KMS-11 (cell line): Measurements from ENCODE around the gene RSPO1.

ENCODE experiments used
- H2AFZ ChIP-seq: fragments of 200-600 bp; sonication (generic); 2 replicates; pipeline ENCODE4 v1.6.1; 2016; ENCODE audit warnings: antibody characterized with exemption, mixed run types, low read depth
- H3K27ac ChIP-seq: fragments of 200-600 bp; sonication (generic); 2 replicates; pipeline ENCODE4 v1.6.1; 2016; ENCODE audit warnings: mild to moderate bottlenecking, mixed run types
- H3K27me3 ChIP-seq: fragments of 200-600 bp; sonication (generic); 2 replicates; pipeline ENCODE4 v1.6.1; 2017; ENCODE audit warnings: mild to moderate bottlenecking, low read depth, mixed run types, moderate library complexity; ENCODE audit not compliant: insufficient read depth
- H3K36me3 ChIP-seq: fragments of 200-600 bp; sonication (generic); 2 replicates; pipeline ENCODE4 v1.6.1; 2017; ENCODE audit warnings: mild to moderate bottlenecking, mixed run types; ENCODE audit not compliant: insufficient read depth
- H3K4me1 ChIP-seq: fragments of 200-600 bp; sonication (generic); 2 replicates; pipeline ENCODE4 v1.6.1; 2016; ENCODE audit warnings: mild to moderate bottlenecking, low read depth, mixed run types; ENCODE audit not compliant: poor library complexity, severe bottlenecking
- H3K4me2 ChIP-seq: fragments of 200-600 bp; sonication (generic); 2 replicates; pipeline ENCODE4 v1.7.0; 2016; ENCODE audit warnings: mild to moderate bottlenecking, mixed run types
- H3K4me3 ChIP-seq: fragments of 200-600 bp; sonication (generic); IDR thresholded peaks from 2 replicates; pipeline ENCODE4 v1.6.1; 2017; ENCODE audit warnings: low read depth, low read length, mixed read lengths; ENCODE audit not compliant: insufficient read depth
- H3K79me2 ChIP-seq: fragments of 200-600 bp; sonication (generic); 2 replicates; pipeline ENCODE4 v1.6.1; 2016; ENCODE audit warnings: low read depth, mixed run types; ENCODE audit not compliant: insufficient read depth
- H3K9ac ChIP-seq: fragments of 200-600 bp; sonication (generic); 2 replicates; pipeline ENCODE4 v1.6.1; 2016; ENCODE audit warnings: mild to moderate bottlenecking, mixed run types
- H4K20me1 ChIP-seq: fragments of 200-600 bp; sonication (generic); 2 replicates; pipeline ENCODE4 v1.6.1; 2016; ENCODE audit warnings: mild to moderate bottlenecking, mixed run types; ENCODE audit not compliant: insufficient read depth
- CTCF ChIP-seq: fragments of 200-600 bp; sonication (generic); conservative IDR thresholded peaks from 2 replicates; pipeline ENCODE4 v1.6.1; 2017; ENCODE audit warnings: low read depth, mild to moderate bottlenecking, antibody characterized with exemption, low read length, moderate library complexity, mixed read lengths

The RSPO1 gene

GRCh38 chr1:37570528-37571334, 64.0 kb downstream of the RSPO1 start:
- no peak overlapping the region for H3K4me3 ChIP-seq
- H4K20me1 ChIP-seq: no peaks in the 10 kb centered on the region
- H3K27ac ChIP-seq: peak overlapping the region; percentile 56
- H3K79me2 ChIP-seq: no peaks in the 10 kb centered on the region
- TF ChIP-seq CTCF: no peak
- peak overlapping the region; percentile 47; the same call in 1 of the 2 replicates for H3K4me2 ChIP-seq
- no peak overlapping the region for H3K9ac ChIP-seq
- no peaks in the 10 kb centered on the region for H3K27me3 ChIP-seq
- peaks cover 51% of the 10 kb centered on the region for H3K4me1 ChIP-seq
- no peak overlapping the region for H2AFZ ChIP-seq
- peaks cover 28% of the 10 kb centered on the region; the same call in 1 of the 2 replicates for H3K36me3 ChIP-seq

- no peak overlapping the region for H3K4me2 ChIP-seq
- H3K4me3 ChIP-seq: no peak overlapping the region
- H3K27me3 ChIP-seq: no peaks in the 10 kb centered on the region
- peaks cover 10% of the 10 kb centered on the region; the same call in 1 of the 2 replicates for H3K36me3 ChIP-seq
- H3K9ac ChIP-seq: no peak overlapping the region
- TF ChIP-seq CTCF: no peak
- H3K27ac ChIP-seq: no peak overlapping the region
- H2AFZ ChIP-seq: no peak overlapping the region
- no peaks in the 10 kb centered on the region for H3K79me2 ChIP-seq
- no peaks in the 10 kb centered on the region for H4K20me1 ChIP-seq
- H3K4me1 ChIP-seq: peaks cover 34% of the 10 kb centered on the region
Observed at GRCh38 chr1:37567023-37567422, 67.7 kb downstream of the RSPO1 start.

- H4K20me1 ChIP-seq: no peaks in the 10 kb centered on the region
- TF ChIP-seq CTCF: no peak
- H3K4me3 ChIP-seq: no peak overlapping the region
- H3K79me2 ChIP-seq: no peaks in the 10 kb centered on the region
- no peak overlapping the region for H3K27ac ChIP-seq
- H3K4me2 ChIP-seq: no peak overlapping the region
- peaks cover 12% of the 10 kb centered on the region for H3K4me1 ChIP-seq
- peaks cover 10% of the 10 kb centered on the region; the same call in 1 of the 2 replicates for H3K36me3 ChIP-seq
- H3K9ac ChIP-seq: no peak overlapping the region
- no peak overlapping the region for H2AFZ ChIP-seq
- no peaks in the 10 kb centered on the region for H3K27me3 ChIP-seq
Observed at GRCh38 chr1:37564892-37565291, 69.8 kb downstream of the RSPO1 start.

- no peak overlapping the region for H3K4me2 ChIP-seq
- no peak overlapping the region for H2AFZ ChIP-seq
- no peaks in the 10 kb centered on the region for H3K27me3 ChIP-seq
- no peak overlapping the region for H3K4me3 ChIP-seq
- TF ChIP-seq CTCF: no peak
- H3K27ac ChIP-seq: no peak overlapping the region; the same call in 1 of the 2 replicates
- H3K4me1 ChIP-seq: no peaks in the 10 kb centered on the region
- no peaks in the 10 kb centered on the region for H3K79me2 ChIP-seq
- no peaks in the 10 kb centered on the region for H4K20me1 ChIP-seq
- H3K9ac ChIP-seq: no peak overlapping the region
- peaks cover 3% of the 10 kb centered on the region; the same call in 1 of the 2 replicates for H3K36me3 ChIP-seq
Observed at GRCh38 chr1:37562984-37563383, 71.7 kb downstream of the RSPO1 start.
